GM20431 (cell line): ENCODE measurements around the gene TRPV2.
"Not testable (repeated sequence)": the region's sequence is repeated elsewhere in the genome, so short reads cannot be mapped to it uniquely, and the experiment has no call there.

Source experiments
- in situ Hi-C: fragments of 300-500 bp; cut with MseI, MboI; formaldehyde crosslinking; loops from one replicate; pipeline ENCODE4 v1.15.0; 2020; ENCODE audit warnings: low sequenced_read_pairs; ENCODE audit not compliant: unreplicated experiment

TRPV2 gene

DNA sequence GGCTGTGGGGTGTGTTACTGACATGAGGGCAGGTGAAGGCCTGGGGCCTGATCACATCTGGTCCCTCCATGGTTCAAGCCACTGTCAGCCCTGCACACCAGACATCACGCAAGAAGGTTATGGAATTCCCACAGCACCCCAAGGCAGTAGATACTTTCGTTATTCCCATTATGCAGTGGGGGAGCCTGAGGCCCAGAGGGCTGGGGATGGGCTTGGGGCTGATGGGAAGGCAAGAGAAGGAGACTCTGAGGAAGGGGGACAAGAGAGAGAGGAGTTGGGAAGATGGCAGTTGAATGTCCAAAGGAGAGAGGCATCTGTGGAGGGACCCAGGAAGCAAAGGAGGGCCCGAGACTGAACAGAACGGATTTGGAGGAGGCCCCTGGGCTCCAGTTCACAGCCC, 34.7 kb downstream of the TRPV2 start:
- in situ Hi-C loops: no loop called here

DNA sequence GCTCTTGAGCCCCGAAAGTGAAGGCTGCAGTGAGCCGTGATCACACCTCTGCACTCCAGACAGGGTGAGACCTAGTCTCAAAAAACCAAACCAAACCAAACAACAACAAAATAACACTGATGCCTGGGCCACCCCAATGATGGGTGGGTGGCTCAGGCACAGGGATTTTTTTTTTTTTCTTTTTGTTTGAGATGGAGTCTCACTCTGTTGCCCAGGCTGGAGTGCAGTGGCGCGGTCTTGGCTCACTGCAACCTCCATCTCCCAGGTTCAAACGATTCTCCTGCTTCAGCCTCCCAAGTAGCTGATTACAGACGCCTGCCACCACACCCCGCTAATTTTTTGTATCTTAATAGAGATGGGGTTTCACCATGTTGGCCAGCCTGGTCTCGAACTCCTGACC, 36.9 kb downstream of the TRPV2 start:
- in situ Hi-C loops: not testable (repeated sequence)

DNA sequence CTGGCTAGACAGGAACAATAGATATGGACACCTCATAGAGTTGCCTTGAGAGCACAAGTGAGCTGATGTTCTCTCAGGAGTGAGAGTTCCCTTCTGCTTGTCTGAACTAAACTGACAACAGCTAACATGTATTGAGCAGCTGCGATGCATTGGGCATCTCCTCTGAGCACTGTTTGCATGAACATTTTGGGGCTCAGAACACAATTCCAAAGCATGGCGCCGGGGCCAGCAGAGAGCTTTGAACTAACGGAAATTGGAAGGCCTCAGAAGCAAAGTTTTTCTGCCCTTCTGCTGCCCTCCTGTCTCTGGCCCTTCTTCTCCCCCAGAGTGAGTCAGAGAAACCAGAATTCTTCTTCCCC, 38.1 kb downstream of the TRPV2 start:
- in situ Hi-C loops: no loop called here

DNA sequence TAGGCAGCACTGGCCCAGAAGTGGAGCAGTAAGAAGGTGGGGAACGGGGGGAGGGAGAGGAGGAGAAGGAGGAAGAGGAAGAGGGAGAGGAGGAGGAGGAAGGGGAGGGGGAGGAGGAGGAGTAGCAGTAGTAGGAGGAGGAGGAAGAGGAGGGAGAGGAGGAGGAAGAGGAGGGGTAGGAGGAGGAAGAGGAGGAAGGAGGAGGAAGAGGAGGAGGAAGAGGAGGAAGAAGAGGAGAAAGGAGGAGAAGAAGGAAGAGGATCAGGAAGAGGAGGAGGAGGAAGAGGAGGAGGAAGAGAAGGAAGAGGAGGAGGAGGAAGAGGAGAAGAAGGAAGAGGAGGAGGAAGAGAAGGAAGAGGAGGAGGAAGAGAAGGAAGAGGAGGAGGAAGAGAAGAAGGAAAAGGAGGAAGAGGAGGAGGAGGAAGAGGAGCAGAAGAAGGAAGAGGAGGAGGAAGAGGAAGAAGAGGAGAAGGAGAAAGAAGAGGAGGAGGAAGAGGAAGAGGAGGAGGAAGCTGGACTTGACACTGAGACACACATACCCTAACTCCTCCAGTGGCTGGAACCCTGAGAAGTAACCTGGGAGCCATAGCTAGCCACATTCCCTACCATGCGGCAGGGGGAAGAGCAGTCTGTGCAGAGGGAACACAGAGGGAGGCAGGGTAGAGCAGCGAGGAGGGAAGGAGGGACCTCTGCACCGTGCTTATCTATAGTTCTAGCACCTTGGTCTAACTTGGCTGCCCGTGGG, 40.8 kb downstream of the TRPV2 start:
- in situ Hi-C loops: no loop called here

DNA sequence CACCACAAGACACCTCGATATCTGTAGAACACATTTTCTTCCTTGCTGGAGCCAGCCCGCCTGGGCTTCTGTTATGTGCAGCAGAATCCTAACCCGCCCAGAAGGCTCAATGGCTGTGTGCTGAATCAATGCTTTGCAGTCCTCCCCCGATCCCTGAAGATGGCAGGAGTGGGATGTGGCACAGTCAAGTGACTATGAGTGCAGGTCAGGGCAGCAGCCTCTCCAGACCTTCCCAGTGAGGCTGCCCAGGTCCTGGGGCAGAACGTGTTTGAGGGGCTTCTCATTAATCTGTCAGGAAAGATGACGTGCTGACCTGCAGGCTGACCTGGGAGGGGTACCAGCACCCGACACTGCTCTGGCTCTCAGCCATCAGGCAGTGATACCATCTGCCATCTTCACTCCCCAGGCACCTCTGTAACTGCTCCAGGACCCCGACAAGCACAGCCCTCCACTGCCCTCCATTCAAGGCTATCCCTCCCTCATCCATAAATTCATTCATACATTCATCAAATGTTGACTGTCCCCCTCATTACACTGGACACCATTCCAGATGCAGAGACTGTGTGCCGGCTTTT, 41.5 kb downstream of the TRPV2 start:
- in situ Hi-C loops: no loop called here

DNA sequence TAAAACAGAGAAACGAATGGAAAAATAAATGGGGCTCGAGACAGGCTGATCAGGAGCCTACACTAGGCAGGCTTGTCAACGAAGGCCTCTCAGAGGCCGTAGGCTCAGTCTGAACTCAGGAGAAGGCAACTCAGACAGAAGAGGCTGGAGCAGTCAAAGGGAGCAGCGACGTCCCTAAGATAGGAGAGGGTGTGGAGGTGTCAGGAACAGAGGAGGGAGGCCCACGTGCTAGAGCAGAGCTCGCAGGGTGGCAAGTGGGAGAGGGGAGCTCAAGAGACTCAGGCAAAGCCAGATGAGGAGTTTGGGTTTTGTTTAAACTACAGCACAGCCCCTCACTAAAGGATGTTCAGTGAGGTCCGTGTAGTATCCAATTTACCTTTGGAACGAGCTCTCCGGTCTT, 43.9 kb downstream of the TRPV2 start:
- in situ Hi-C loops: no loop called here

DNA sequence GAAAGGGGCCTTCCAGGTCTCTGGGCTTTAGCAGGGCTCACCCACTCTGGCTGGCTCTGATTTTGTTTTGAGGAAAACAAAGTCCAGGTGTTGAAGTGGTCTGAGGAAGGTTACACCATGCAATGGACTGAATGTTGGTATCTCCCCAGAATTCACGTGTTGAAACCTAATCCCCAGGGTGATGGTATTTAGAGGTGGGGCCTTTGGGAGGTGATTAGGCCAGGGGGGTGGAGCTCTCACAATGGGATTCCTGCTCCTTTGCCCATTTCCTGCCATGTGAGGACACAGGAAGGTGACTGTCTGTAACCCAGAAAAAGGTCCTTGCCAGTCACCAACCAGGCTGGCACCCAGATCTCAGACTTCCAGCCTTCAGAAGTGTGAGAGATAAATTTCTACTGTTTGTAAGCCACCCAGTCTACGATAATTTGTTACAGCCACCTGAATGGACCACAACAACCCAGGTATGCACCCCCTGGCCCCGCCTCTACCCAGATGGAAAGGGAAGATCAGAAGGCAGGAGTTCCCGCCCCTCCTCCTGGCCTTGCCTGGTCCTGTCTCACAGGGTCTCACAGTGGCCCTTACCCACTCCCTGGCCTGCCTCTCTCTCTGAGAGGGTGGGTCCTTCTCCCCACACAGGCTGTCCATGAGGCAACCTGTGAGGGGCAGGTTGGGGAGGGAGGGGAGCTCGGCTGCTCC, 44.6 kb downstream of the TRPV2 start:
- in situ Hi-C loops: no loop called here

DNA sequence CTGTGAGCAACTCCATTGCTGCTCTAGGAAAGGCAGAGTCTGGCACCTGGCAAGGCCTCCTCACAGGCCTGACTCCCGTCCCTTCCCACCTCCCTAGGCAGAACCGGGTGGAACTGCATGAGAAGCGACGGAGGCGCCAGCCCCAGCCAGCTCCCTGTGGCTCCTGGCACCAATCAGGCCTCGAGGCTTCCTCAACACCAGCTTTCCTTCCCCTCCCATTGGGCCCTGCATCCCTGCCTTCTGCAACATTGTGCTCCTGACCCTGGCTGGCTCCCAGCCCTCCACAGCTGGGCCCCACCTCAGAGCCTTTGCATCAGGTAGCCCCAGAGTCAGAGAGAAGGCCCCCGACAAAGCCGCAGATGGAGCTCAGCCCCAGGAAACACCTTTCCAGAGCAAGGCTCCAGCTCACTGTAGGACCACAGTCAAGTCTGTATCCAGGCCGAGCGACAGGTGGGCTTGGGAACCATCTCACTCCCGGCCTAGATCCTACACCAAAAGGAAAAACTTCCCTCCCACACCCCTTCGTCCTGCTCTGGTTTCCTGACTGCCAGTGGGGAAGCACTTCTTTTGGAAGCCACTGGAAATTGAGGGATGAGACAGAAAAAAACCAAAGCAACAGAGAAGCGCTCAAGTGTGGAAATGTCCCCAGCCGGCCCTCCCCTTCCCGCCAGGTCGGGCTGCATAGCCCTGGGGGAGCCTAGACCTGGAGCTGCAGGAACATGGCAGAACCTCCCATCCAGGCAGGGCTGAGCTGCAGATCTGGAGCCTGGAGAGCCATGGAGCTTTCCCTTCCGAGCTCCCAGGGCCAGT, 45.6 kb downstream of the TRPV2 start:
- in situ Hi-C loops: no loop called here

DNA sequence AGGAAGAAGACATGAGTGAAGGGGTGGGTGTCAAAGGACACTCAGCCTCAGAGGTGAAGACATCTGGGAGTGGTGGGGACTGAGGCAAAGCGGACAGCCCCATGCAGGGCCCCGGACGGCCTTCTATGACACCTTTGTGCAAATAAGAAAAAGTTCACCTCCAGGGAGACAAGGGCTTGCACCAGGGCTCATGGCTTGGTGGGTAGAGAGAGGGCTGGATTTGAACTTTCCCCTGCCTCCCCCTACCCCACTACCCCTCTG, 46.2 kb downstream of the TRPV2 start:
- in situ Hi-C loops: no loop called here

DNA sequence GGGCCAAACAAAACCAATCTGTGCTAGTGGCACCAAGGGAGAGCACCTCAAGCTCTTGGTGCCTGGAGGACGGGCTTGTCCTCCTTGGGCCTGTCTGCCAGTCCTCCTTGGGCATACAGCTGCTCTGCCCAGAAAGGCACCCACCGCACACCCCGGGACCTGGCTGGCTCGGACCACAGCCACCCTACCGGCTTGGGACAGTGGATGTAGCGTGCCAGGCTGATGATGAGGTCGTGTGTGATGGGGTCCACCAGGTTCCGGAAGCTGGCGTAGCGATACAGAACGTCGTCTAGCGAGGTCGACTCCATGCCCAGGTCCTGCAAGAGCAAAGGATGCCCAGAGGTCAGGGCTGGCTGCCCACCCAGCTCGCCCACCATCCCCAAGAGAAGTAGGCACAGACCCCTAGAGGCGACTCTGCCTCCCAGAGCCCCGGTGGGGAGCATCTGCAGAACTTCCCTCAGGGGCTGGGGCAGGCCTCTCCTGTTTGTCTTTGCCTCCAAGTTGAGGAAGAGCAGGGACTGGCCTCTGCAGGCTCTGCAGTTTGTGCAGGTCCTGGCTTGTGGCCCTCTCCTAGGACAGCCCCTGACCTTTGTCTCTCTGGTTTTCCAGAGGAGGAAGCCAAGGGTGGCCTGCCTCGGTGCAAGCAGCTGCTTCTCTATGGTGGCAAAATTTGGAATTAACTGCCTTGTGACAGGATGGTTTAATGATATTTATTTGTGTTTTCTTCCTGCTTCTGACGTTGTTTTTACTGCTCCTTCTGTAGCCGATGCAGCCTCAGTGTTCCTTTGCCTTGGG, 46.9 kb downstream of the TRPV2 start:
- in situ Hi-C loops: no loop called here

DNA sequence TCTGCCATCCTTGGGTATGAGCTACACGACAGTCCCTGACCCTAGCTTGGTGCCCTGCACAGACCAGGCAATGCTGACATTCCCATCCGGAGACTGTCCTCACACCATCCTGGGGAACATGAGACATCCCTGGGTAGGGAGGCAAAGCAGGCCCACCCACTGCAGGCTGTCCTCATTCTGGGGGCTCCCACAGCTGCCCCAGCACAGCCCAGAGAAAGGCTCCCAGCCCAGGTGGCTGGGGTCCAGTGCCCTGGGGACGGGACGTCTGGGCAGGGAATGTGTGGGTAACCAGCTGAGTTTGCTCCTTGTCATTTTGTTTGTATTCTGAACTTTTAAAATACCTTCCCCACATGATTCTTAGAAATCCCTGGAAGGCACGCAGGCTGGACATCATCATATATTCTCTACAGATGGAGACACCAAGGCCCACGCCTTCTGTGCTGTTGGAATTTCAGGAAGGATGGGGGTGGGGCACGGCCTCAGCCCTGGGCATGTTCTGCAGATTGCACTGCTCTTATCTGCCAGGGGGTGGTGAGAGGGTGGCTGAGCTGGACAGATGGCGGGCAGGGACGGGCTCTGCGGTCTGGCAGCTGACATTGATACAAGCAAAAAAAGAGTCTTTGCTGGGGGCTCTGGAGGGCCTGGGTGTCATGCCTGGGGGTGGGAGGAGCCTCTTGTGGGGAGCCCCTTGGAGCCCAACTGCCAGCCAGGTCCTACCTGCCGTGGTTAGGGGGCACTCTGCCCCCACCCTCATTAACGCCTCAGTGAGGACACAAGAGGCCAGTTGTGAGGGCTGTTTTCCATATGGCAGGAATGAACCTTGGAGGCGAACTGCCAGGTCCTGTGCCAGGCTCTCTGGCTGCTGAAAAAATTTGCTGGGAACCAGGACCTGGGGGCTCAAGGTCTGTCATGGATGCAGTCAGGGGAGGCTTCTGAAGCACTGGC, 48.3 kb downstream of the TRPV2 start:
- in situ Hi-C loops: no loop called here

DNA sequence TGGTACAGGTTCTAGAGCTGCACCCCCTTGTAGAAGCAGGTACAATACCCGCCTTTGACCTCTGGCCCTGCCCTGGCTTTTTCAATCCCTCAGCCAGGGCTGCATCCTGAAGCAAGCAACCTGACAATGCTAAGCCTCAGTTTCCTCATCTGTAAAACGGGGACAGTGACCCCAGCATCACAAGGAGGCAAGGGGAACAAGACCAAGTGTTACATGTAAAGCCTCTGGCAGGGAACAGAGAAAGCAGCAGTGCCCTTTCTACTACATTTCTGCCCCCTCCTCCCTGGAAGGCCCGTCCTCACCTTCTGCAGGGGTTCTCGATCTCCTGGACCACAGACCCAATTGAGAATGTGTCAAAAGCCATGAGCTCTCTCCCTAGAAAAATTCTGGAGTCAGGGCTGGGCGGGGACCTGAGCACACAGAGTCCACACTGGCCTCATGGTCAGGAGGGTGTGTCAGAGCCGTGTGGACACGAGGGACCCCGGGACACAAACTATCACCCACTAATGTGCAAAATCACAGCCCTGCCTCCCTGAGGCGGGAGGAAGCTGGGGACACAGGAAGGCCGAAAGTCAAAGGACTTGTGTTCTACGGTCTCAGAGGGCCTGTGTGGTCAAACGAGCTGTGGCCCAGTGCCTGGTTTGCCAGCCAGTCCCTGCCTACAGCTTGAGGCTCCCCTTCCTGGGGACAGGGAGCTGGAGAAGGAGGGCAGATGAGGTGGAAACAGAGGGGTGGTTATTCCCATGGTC, 49.1 kb downstream of the TRPV2 start:
- in situ Hi-C loops: no loop called here

DNA sequence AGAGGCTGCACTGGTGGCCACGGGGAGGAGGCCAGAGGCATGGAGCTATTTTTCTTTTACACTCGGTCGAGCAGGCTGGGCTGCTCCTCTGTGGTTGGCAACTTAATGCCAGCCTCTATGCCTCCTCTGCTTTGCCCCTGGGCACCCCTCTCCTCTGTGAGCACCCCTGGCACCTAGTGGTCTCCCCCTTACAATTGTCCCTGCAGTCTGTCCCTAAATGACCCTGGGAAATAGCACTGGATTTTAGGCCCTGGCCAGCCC, 49.6 kb downstream of the TRPV2 start:
- in situ Hi-C loops: no loop called here

DNA sequence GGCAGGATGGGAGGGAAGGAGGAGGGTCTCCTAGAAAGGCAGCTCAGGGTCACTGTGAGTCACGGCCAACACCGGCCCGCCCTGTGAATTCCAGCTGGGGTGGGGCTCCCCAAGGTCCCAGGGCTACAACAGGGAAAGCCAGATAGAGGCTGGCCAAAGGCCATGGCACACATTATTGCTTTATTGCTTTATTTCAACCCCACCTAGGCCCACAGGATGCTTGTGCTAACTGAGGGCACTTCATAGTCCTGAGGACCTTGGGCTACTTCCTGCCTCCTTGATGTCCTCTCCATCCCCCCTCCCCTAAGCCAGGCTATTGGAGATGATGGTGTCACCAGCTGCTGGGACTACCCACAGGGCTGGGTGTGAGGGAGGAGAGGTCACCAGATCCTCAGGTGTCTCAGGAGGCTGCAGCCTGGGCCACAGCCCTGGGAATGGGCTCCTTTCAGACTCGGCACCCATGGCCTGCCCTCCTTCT, 50.5 kb downstream of the TRPV2 start:
- in situ Hi-C loops: no loop called here

DNA sequence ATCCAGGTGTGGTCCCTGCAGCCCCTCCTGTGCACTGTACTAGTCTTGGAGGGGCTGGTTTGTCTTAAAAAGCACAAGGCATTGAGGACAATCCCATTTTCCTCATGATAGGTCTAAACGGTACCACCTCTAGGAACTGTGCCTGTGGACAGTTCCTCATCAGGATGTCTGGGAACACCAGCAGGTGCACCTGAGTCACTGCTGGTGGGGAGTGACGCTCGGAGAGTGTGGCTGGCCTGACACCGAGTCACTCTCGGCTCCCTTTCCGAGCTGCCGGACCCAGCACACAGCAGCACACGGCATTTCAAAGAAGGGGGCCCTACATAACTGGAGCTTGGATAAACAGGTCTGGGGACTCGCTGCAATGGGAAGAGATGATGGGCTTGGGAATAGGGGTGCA, 51.0 kb downstream of the TRPV2 start:
- in situ Hi-C loops: no loop called here

DNA sequence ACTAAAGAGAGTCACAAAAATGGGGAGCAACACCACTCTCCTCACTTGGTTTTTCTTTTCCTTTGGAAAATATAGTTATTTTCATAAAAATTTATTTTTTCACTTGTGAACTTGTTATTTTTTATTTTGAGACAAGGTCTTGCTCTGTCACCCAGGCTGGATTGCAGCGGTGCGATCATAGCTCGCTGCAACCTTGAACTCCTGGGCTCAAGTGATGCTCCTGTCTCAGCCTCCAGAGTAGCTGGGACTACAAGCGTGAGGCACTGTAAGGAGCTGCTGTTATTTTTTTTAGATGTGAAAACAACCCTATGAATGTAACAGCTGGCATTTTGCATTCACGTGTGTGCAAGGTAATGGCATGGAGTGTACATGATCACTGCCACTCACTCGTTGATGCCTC, 51.7 kb downstream of the TRPV2 start:
- in situ Hi-C loops: no loop called here

DNA sequence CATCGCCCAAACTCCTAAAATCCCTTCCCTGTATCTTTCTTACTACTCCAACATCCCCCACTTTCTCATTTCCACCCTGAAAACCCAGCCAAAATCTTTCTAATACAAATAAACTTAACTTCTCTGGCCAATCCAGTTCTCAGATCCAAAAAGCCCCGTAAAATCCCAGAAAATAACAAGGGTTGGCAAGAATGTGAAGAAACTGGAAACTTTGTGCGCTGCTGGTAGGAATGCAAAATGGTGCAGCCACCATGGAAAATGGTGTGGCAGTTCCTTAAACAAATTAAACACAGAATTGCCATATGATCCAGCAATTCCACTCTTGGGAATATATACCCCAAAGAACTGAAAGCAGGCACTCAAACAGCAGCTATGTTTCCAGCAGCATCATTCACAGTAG, 52.5 kb downstream of the TRPV2 start:
- in situ Hi-C loops: no loop called here

DNA sequence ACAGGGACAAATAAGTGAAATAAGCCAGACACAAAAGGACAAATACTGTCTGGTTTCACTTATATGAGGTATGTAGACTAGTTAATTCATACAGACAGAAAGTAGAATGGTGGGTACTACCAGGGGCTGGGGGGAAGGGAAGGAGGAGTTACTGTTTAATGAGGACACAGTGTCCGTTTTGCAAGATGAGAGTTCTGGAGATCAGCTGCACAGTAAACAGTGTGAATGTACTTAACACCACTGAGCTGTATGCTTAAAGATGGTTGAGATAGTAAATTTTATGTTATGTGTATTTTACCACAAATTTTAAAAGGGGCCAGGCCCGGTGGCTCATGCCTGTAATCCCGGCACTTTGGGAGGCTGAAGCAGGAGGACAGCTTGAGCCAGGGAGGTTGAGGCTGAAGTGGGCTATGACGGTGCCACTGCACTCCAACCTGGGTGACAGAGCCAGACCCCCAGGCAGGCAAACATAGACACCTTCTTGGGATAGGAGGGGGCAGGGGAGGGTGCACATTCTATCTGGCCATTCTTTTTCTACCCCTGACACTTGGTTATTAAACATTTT, 53.1 kb downstream of the TRPV2 start:
- in situ Hi-C loops: no loop called here
